ENCODE results near the gene PPARD.

- TF ChIP-seq POLR2A (IDR thresholded peaks at IDR 0.05; ENCODE audit: low read depth, low read length) (no peak), POLR2AphosphoS5 (IDR thresholded peaks at IDR 0.05; ENCODE audit: low read depth, low read length) (no peak), SPI1 (IDR thresholded peaks at IDR 0.05; ENCODE audit: low read depth, low read length) (no peak)
Observed at GRCh38 chr6:35391240-35391968, 49.0 kb downstream of the PPARD start.
